Diencephalon (tissue), 1 donor: ENCODE data around the gene ZNF501. TPM values are rescaled to one million over a fixed set of nuclear protein-coding genes. Genes with fewer than 3 reads are reported as not detected.

Experiments used
- total RNA-seq: library from RNA; depleted of rRNA; stranded (reverse); fragments of >200 nt; gene quantifications from one replicate; pipeline ENCODE4 v1.2.3, GENCODE V29; 2014

Gene ZNF501
- total RNA-seq: 22.4 TPM

GRCh38 chr3:44729384-44729910 lies at the start of gene ZNF501:
Gene ZNF501 (plus strand): TSS chr3:44729635. CDS start chr3:44734422, 4,787 bp downstream.

DNA sequence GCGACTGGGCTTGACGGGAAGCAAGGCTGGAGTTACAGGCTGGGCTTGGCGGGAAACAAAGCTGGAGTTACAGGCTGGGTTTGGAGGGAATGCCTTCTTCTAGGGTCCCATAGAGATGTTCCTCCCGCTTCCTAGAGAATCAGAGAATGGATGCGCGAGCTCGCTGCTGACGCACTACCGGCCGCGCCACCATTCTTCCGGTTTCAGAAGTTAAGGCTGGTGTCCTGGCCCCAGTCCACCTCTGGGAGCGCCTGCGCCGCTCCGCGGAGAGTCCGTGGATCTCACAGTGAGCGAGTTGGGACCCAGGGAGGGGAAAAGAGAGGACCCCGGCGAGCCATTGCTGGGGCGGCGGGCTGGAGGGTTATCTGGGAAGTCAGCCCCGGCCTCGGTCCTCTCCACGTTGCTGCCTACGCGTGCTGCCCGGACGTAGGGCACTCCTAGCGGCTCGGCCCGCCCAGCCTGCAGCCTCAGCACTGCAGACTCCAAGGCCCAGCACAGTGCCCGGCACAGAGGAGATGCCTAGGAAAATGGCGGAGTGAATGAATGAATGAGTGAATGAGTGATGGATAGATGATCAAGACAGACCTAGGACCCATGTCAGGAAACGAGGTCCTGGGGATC lies 16.9 kb upstream of the ZNF501 start, which contains the start of gene ZNF502:
TSS of gene ZNF502 (plus strand) at position 206 of the 621 bp plus-strand sequence. CDS start 7,602 bp downstream, outside the sequence.

GRCh38 chr3:44761424-44762169 lies 32.2 kb downstream of the ZNF501 start, which contains the start of the genes KIAA1143 and KIF15:
Gene KIAA1143 (minus strand): TSS chr3:44761619. CDS start chr3:44761602, 17 bp downstream.
Gene KIF15 (plus strand): TSS chr3:44761794. CDS start chr3:44761866, 72 bp downstream.

Other genes with a start within 250 kb of the ZNF501 start
- 18.2 TPM for gene ZKSCAN7, start 174.4 kb upstream of the ZNF501 start, total RNA-seq
- 11.5 TPM for gene ZNF660, start 144.7 kb upstream of the ZNF501 start, total RNA-seq
- gene ZNF197, start 104.6 kb upstream of the ZNF501 start, total RNA-seq: 56.1 TPM
- 18.9 TPM for gene ZNF35, start 80.9 kb upstream of the ZNF501 start, total RNA-seq
- 13.8 TPM for gene ZNF502, start 17.0 kb upstream of the ZNF501 start, total RNA-seq
- 44.5 TPM for gene KIAA1143, start 32.0 kb downstream of the ZNF501 start, total RNA-seq
- gene KIF15, start 32.2 kb downstream of the ZNF501 start, total RNA-seq: 13.4 TPM
- 10.4 TPM for gene TMEM42, start 132.3 kb downstream of the ZNF501 start, total RNA-seq
- gene TGM4, start 145.0 kb downstream of the ZNF501 start, total RNA-seq: not detected
- 42.4 TPM for gene ZDHHC3, start 246.5 kb downstream of the ZNF501 start, total RNA-seq
- gene EXOSC7, start 246.6 kb downstream of the ZNF501 start, total RNA-seq: 29.5 TPM